IMR-90 (cell line): ENCODE results near the gene HPN. TPM values are rescaled to one million over a fixed set of nuclear protein-coding genes. Genes with fewer than 3 reads are reported as not detected.

Source experiments
- ATAC-seq: fragments of 200-7000 bp; cut with Tn5 transposase; 2 replicates; pipeline ENCODE4 v1.9.1; 2020; ENCODE audit warnings: low read depth, mild to moderate bottlenecking, moderate library complexity
- BruUV-seq: library from RNA; stranded (reverse); fragments of 400-500 nt; replicated peaks from 2 replicates; lab custom pipeline; 2021; lab: Mats Ljungman, UMichigan
- CTCF ChIA-PET: fragments of 300-600 bp; formaldehyde crosslinking; extraction: SDS; loops from one replicate; lab custom pipeline; 2021; ENCODE audit warnings: antibody characterized with exemption; lab: Yijun Ruan, JAX
- POLR2A ChIA-PET: fragments of 300-600 bp; sonication (Branson Sonifier 250); formaldehyde crosslinking; loops from one replicate; lab custom pipeline; 2022; ENCODE audit warnings: antibody characterized with exemption; ENCODE audit not compliant: unreplicated experiment; lab: Charles Lee
- DNase-seq: peaks from one replicate; pipeline ENCODE4 v3.0.0; 2013
- H2AFZ ChIP-seq: replicated peaks from 2 replicates; pipeline ENCODE3; 2013; ENCODE audit warnings: low read length, mild to moderate bottlenecking; ENCODE audit not compliant: poor library complexity
- H2AK5ac ChIP-seq: 2 replicates; pipeline ENCODE4 v1.6.1; 2013; ENCODE audit warnings: low read depth, low read length, inconsistent platforms
- H2AK9ac ChIP-seq: replicated peaks from 2 replicates; pipeline ENCODE3; 2013; ENCODE audit warnings: mild to moderate bottlenecking, low read depth, low read length, moderate library complexity; ENCODE audit not compliant: poor library complexity
- H2BK120ac ChIP-seq: 2 replicates; pipeline ENCODE4 v1.6.1; 2013; ENCODE audit warnings: low read depth, low read length, inconsistent platforms
- H2BK15ac ChIP-seq: 3 replicates; pipeline ENCODE4 v1.6.1; 2013; ENCODE audit warnings: low read depth, low read length, inconsistent platforms
- H2BK20ac ChIP-seq: 2 replicates; pipeline ENCODE4 v1.6.1; 2013; ENCODE audit warnings: low read depth, mild to moderate bottlenecking, inconsistent platforms, low read length, moderate library complexity
- H2BK5ac ChIP-seq: 2 replicates; pipeline ENCODE4 v1.6.1; 2013; ENCODE audit warnings: mild to moderate bottlenecking, low read depth, low read length, inconsistent platforms; ENCODE audit not compliant: poor library complexity, severe bottlenecking
- H3K14ac ChIP-seq: replicated peaks from 2 replicates; pipeline ENCODE4 v1.6.1; 2013; ENCODE audit warnings: low read depth, low read length, inconsistent platforms
- H3K18ac ChIP-seq: 2 replicates; pipeline ENCODE4 v1.6.1; 2013; ENCODE audit warnings: low read depth, low read length, control low read depth
- H3K23ac ChIP-seq: 2 replicates; pipeline ENCODE4 v1.6.1; 2013; ENCODE audit warnings: low read depth, low read length, inconsistent platforms
- H3K27ac ChIP-seq: 2 replicates; pipeline ENCODE4 v1.5.1; 2013; ENCODE audit warnings: mild to moderate bottlenecking, control low read depth, low read length; ENCODE audit not compliant: insufficient read depth
- H3K27me3 ChIP-seq: 2 replicates; pipeline ENCODE4 v1.6.1; 2013; ENCODE audit warnings: low read length; ENCODE audit not compliant: control insufficient read depth, insufficient read depth
- H3K36me3 ChIP-seq: 2 replicates; pipeline ENCODE4 v1.6.1; 2013; ENCODE audit warnings: low read length, mixed read lengths; ENCODE audit not compliant: control insufficient read depth, insufficient read depth
- H3K4ac ChIP-seq: 2 replicates; pipeline ENCODE4 v1.6.1; 2013; ENCODE audit warnings: low read depth, low read length, inconsistent platforms
- H3K4me1 ChIP-seq: 2 replicates; pipeline ENCODE4 v1.6.1; 2013; ENCODE audit warnings: low read length, mixed read lengths; ENCODE audit not compliant: control insufficient read depth, insufficient read depth
- H3K4me2 ChIP-seq: 2 replicates; pipeline ENCODE4 v1.6.1; 2013; ENCODE audit warnings: low read depth, mild to moderate bottlenecking, control low read depth, low read length, moderate library complexity
- H3K4me3 ChIP-seq: 2 replicates; pipeline ENCODE4 v1.5.1; 2013; ENCODE audit warnings: low read depth, mild to moderate bottlenecking, control low read depth, low read length, moderate library complexity; ENCODE audit not compliant: insufficient read depth
- H3K56ac ChIP-seq: 2 replicates; pipeline ENCODE4 v1.6.1; 2013; ENCODE audit warnings: low read length, inconsistent platforms; ENCODE audit not compliant: insufficient read depth; ENCODE audit errors: extremely low read depth
- H3K79me1 ChIP-seq, 2 experiments: 2 replicates each; pipeline ENCODE4 v1.6.1; 2013; ENCODE audit warnings: low read length in 2 of 2, inconsistent platforms in 1 of 2, low read depth in 1 of 2
- H3K9ac ChIP-seq: 2 replicates; pipeline ENCODE4 v1.6.1; 2013; ENCODE audit warnings: low read depth, low read length, control low read depth
- H3K9me1 ChIP-seq: 2 replicates; pipeline ENCODE4 v1.6.1; 2013; ENCODE audit warnings: low read length, inconsistent platforms; ENCODE audit not compliant: insufficient read depth
- H3K9me3 ChIP-seq: 2 replicates; pipeline ENCODE4 v1.6.1; 2013; ENCODE audit warnings: low read length; ENCODE audit not compliant: control insufficient read depth, insufficient read depth
- H4K20me1 ChIP-seq: 2 replicates; pipeline ENCODE4 v1.6.1; 2013; ENCODE audit warnings: low read length, inconsistent platforms; ENCODE audit not compliant: insufficient read depth
- H4K5ac ChIP-seq: 2 replicates; pipeline ENCODE4 v1.6.1; 2013; ENCODE audit warnings: mild to moderate bottlenecking, low read depth, low read length, control low read depth
- H4K8ac ChIP-seq, 2 experiments: 2 replicates each; pipeline ENCODE4 v1.6.1; 2013; ENCODE audit warnings: low read depth in 2 of 2, low read length in 2 of 2, control low read depth in 1 of 2, inconsistent platforms in 1 of 2
- H4K91ac ChIP-seq: 2 replicates; pipeline ENCODE4 v1.6.1; 2013; ENCODE audit warnings: low read depth, low read length, inconsistent platforms; ENCODE audit not compliant: insufficient read depth
- BHLHE40 ChIP-seq: fragments of 150-350 bp; IDR thresholded peaks from 2 replicates; pipeline ENCODE4 v1.6.1; 2016; ENCODE audit warnings: mild to moderate bottlenecking, low read depth, low read length
- CEBPB ChIP-seq: IDR thresholded peaks from 2 replicates; pipeline ENCODE4 v1.6.1; 2012; ENCODE audit warnings: low read depth, low read length, improper control_type of control experiment
- CHD1 ChIP-seq: IDR thresholded peaks from 2 replicates; pipeline ENCODE4 v1.6.1; 2012; ENCODE audit warnings: low read depth, low read length, improper control_type of control experiment
- FOS ChIP-seq: fragments of 150-350 bp; IDR thresholded peaks from 2 replicates; pipeline ENCODE4 v1.6.1; 2016; ENCODE audit warnings: low read depth, low read length
- MAFK ChIP-seq: IDR thresholded peaks from 2 replicates; pipeline ENCODE4 v1.6.1; 2012; ENCODE audit warnings: low read depth, low read length, improper control_type of control experiment
- MAZ ChIP-seq: IDR thresholded peaks from 2 replicates; pipeline ENCODE4 v1.6.1; 2012; ENCODE audit warnings: low read depth, mild to moderate bottlenecking, low read length, improper control_type of control experiment, moderate library complexity, borderline replicate concordance
- MXI1 ChIP-seq: IDR thresholded peaks from 2 replicates; pipeline ENCODE4 v1.6.1; 2012; ENCODE audit warnings: low read depth, mild to moderate bottlenecking, low read length, moderate library complexity, borderline replicate concordance
- NFE2L2 ChIP-seq: fragments of 150-350 bp; IDR thresholded peaks from 2 replicates; pipeline ENCODE4 v1.6.1; 2016; ENCODE audit warnings: low read depth, mild to moderate bottlenecking, low read length
- POLR2A ChIP-seq: IDR thresholded peaks from 2 replicates; pipeline ENCODE4 v1.6.1; 2012; ENCODE audit warnings: mild to moderate bottlenecking, low read depth, low read length
- RAD21 ChIP-seq: IDR thresholded peaks from 2 replicates; pipeline ENCODE4 v1.6.1; 2012; ENCODE audit warnings: low read length, improper control_type of control experiment
- RCOR1 ChIP-seq: IDR thresholded peaks from 2 replicates; pipeline ENCODE4 v1.6.1; 2012; ENCODE audit warnings: mild to moderate bottlenecking, low read length, improper control_type of control experiment; ENCODE audit not compliant: insufficient replicate concordance
- RFX5 ChIP-seq: IDR thresholded peaks from 2 replicates; pipeline ENCODE4 v1.8.0; 2012; ENCODE audit warnings: low read depth, mild to moderate bottlenecking, low read length, moderate library complexity
- SMC3 ChIP-seq: fragments of 150-350 bp; IDR thresholded peaks from 2 replicates; pipeline ENCODE4 v1.6.1; 2016; ENCODE audit warnings: low read depth, mild to moderate bottlenecking, antibody characterized with exemption, low read length, moderate library complexity
- WGBS, 2 experiments: methylation state at CpG; one replicate each; pipeline versions ENCODE4 v1.1.5 to v1.1.7; 2013; ENCODE audit warnings: missing lambda C conversion rate in 2 of 2; ENCODE audit not compliant: insufficient read length in 1 of 2; ENCODE audit errors: extremely low coverage in 2 of 2; 5-methylcytosine and 5-hydroxymethylcytosine counted together
- dilution Hi-C: fragments of 300-500 bp; cut with HindIII; formaldehyde crosslinking; loops from one replicate; pipeline ENCODE4 v1.14.3; 2018; ENCODE audit warnings: low sequenced_read_pairs; ENCODE audit not compliant: unreplicated experiment
- in situ Hi-C: fragments of 300-500 bp; cut with MboI; formaldehyde crosslinking; loops from 3 replicates; pipeline ENCODE4 v1.14.3; 2019; ENCODE audit warnings: low sequenced_read_pairs, inconsistent platforms, mixed read lengths
- intact Hi-C: fragments of 100-400 bp; cut with micrococcal nuclease; formaldehyde crosslinking; loops from 2 replicates; pipeline ENCODE4 v1.10.0; 2022
- polyA plus RNA-seq, 3 experiments: library from polyadenylated mRNA; depleted of rRNA; stranded (reverse); fragments of >200 nt; gene quantifications; 2 replicates each; pipeline ENCODE4 v1.2.3, GENCODE V29; 2012; ENCODE audit warnings: low replicate concordance in 1 of 3
- total RNA-seq: library from RNA; depleted of rRNA; stranded (reverse); fragments of >200 nt; gene quantifications from 2 replicates; pipeline ENCODE4 v1.2.3, GENCODE V29; 2012
- TF ChIP-seq, protein P1 (sequence below): fragments of 150-350 bp; IDR thresholded peaks from 2 replicates; pipeline ENCODE4 v1.6.1; 2017; ENCODE audit warnings: mild to moderate bottlenecking, antibody characterized with exemption, low read length, low read depth
- TF ChIP-seq, protein P2 (sequence below): conservative IDR thresholded peaks from 2 replicates; pipeline ENCODE4 v1.5.1; 2012; ENCODE audit warnings: mild to moderate bottlenecking, low read depth, low read length, improper control_type of control experiment
- TF ChIP-seq, protein P3 (sequence below): fragments of 150-350 bp; IDR thresholded peaks from 2 replicates; pipeline ENCODE4 v1.6.1; 2016; ENCODE audit warnings: low read depth, mild to moderate bottlenecking, low read length, moderate library complexity, borderline replicate concordance

HPN gene
- total and polyA plus RNA-seq, 2 of the 4 experiments (the other 2 are of a cell fraction): not detected

DNA sequence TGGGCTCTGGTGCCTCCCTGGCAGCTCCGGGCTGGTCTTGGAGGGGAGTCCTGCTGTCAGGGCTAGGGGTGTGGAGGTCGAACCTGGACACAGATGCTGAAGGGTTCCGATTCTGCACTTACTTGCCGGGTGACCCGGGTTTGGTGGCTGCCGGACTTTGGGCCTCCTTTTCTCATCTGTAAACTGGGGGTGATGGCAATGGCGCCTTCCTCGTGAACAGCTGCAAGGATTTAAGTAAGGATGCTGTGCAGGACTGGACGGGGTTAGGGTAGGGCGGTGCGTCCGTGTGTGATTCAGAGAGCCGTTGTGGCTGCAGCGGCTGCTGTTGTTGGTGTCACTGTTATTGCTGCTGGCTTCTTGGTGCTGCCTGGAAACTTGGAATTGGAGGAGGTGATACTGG lies 2.4 kb downstream of the HPN start:
- in situ Hi-C loops: no loop called here
- Histone ChIP-seq H4K8ac (no peak overlapping the region), H3K18ac (no peak overlapping the region), H4K20me1 (no peaks in the 10 kb centered on the region), H2AFZ (no peak overlapping the region), H3K14ac (no peak overlapping the region), H4K5ac (no peak overlapping the region), H3K23ac (no peak overlapping the region), H2BK120ac (no peak overlapping the region), H3K9me3 (no peaks in the 10 kb centered on the region), H2BK5ac (no peak overlapping the region), H3K79me1 (no peaks in the 10 kb centered on the region), H3K27me3 (peaks cover 14% of the 10 kb centered on the region), H2BK15ac (no peak overlapping the region), H3K9me1 (no peaks in the 10 kb centered on the region), H2AK9ac (no peak overlapping the region), H3K36me3 (no peaks in the 10 kb centered on the region), H3K56ac (no peak overlapping the region), H3K4me2 (no peak overlapping the region), H4K91ac (no peak overlapping the region), H3K27ac (no peak overlapping the region), H2AK5ac (no peak overlapping the region), H3K4me3 (no peak overlapping the region), H3K9ac (no peak overlapping the region), H3K4me1 (peaks cover 5% of the 10 kb centered on the region; the same call in 1 of the 2 replicates), H2BK20ac (no peak overlapping the region), H3K4ac (no peak overlapping the region)
- dilution Hi-C loops: no loop called here
- WGBS, 2 experiments: 100% methylated on average over 1 of the region's 14 CpGs; no CpG with 5 or more reads in 1 of the 2 experiments
- DNase-seq (no peak), ATAC-seq (no peak)
- POLR2A ChIA-PET: no interaction called here
- TF ChIP-seq, protein P1, sequence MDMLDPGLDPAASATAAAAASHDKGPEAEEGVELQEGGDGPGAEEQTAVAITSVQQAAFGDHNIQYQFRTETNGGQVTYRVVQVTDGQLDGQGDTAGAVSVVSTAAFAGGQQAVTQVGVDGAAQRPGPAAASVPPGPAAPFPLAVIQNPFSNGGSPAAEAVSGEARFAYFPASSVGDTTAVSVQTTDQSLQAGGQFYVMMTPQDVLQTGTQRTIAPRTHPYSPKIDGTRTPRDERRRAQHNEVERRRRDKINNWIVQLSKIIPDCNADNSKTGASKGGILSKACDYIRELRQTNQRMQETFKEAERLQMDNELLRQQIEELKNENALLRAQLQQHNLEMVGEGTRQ: no peak
- no peak for TF ChIP-seq MAZ
- no peak for TF ChIP-seq POLR2A
- no peak for TF ChIP-seq BHLHE40
- no peak for TF ChIP-seq MXI1
- no peak for TF ChIP-seq RFX5
- TF ChIP-seq RAD21: no peak
- TF ChIP-seq RCOR1: no peak
- TF ChIP-seq MAFK: no peak
- no peak for TF ChIP-seq CHD1
- TF ChIP-seq, protein P2, sequence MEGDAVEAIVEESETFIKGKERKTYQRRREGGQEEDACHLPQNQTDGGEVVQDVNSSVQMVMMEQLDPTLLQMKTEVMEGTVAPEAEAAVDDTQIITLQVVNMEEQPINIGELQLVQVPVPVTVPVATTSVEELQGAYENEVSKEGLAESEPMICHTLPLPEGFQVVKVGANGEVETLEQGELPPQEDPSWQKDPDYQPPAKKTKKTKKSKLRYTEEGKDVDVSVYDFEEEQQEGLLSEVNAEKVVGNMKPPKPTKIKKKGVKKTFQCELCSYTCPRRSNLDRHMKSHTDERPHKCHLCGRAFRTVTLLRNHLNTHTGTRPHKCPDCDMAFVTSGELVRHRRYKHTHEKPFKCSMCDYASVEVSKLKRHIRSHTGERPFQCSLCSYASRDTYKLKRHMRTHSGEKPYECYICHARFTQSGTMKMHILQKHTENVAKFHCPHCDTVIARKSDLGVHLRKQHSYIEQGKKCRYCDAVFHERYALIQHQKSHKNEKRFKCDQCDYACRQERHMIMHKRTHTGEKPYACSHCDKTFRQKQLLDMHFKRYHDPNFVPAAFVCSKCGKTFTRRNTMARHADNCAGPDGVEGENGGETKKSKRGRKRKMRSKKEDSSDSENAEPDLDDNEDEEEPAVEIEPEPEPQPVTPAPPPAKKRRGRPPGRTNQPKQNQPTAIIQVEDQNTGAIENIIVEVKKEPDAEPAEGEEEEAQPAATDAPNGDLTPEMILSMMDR: no peak
- TF ChIP-seq, protein P3, sequence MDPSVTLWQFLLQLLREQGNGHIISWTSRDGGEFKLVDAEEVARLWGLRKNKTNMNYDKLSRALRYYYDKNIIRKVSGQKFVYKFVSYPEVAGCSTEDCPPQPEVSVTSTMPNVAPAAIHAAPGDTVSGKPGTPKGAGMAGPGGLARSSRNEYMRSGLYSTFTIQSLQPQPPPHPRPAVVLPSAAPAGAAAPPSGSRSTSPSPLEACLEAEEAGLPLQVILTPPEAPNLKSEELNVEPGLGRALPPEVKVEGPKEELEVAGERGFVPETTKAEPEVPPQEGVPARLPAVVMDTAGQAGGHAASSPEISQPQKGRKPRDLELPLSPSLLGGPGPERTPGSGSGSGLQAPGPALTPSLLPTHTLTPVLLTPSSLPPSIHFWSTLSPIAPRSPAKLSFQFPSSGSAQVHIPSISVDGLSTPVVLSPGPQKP: no peak
- TF ChIP-seq NFE2L2: no peak
- no peak for TF ChIP-seq FOS
- TF ChIP-seq SMC3: no peak
- no peak for TF ChIP-seq CEBPB
- intact Hi-C loops: loop anchor here (1.0 to 2.0 kb wide), 2 partner anchors 46 to 91 kb away; partner anchors contain the start of gene LGI4
- no TSS peak for BruUV-seq
- CTCF ChIA-PET: interaction anchor here (0.6 to 1.5 kb wide), 9 partner anchors 12 to 98 kb away, joined by 3 to 6 read pairs (median 3); partner anchors contain the start of gene GRAMD1A
